ENCODE data around the gene RALGPS2.

Gene RALGPS2

GRCh38 chr1:178869119-178869697, 144.2 kb downstream of the RALGPS2 start:
- no peak for DNase-seq

- DNase-seq: no peak
Observed at GRCh38 chr1:178870221-178870620, 145.2 kb downstream of the RALGPS2 start.

DNA sequence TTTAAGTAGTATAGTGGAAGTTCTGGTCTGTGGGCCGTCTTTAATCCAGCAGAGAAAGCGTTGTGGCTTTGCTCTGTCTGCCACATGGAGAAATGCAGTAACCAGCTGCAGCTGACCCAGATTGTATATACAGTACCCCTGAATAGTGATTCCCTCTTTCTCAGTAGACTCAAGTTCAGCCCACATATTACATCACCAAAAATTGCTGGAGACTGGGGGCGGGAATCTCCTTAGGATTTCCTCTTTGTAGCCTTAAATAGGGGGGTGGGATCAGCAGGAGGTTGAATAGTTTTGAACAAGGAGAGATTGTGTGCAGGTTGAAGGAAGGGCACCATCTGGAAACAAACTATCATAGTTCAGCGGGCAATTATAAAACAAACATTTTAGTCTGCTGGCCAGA, 145.9 kb downstream of the RALGPS2 start, which contains the start of gene ANGPTL1:
TSS of gene ANGPTL1 (minus strand) at position 134 of the 400 bp plus-strand sequence. CDS start 5,301 bp downstream, outside the sequence.
- no peak for DNase-seq

DNA sequence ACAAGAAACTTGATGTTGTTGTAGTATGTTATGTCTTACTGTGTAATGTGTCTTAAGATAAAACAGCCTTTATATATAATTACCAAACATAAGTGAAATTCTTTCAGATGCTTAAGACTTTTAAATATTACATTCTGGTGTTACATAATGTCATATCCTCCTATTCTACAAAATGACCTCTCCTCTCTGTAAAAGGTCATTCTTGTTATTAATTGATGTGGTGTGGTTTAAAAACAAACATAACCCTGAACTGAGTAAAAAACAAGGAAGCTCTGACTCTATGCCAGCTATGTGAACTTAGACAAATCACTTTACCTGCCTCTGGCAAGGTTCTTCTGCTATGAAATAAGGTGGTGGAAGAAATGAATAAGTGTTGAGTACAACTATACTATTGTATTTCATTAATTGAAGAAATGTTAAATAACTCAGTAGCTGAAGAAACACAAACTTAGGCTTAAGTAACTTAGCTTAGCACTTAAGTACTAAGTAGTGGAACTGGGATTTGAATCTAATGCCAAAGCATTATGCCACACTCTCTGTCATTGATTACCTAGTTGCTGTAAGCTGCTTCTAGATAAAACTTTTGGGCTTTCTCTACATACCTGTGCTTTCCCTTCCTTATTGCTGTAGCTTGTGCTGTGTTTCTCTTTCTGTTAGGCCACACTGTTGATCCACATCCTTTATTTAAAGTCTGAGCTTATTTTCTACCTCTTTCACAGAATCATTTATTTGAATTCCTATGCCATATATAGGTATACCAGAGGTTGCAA, 146.7 kb downstream of the RALGPS2 start:
- no peak for DNase-seq

DNA sequence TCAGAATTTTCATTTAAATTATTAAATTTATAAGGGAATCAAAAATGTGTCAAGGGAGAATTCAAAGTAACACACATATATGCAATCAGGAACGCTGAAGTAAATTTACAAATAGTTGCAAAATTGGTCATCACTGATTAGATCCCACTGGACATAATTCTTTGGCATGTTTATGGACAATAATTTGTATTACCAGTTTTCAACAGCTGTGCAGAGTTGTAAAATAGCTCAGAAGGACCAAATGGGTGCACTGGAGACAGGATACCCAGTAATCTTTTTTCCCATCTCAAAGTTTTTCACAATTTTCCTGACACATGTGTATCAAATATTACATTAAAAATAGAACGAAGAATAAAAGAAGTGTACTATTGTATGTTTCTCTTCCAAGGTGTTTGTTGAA, 149.9 kb downstream of the RALGPS2 start:
- no peak for DNase-seq

- DNase-seq: no peak
Observed at GRCh38 chr1:178875936-178876335, 150.9 kb downstream of the RALGPS2 start.

DNA sequence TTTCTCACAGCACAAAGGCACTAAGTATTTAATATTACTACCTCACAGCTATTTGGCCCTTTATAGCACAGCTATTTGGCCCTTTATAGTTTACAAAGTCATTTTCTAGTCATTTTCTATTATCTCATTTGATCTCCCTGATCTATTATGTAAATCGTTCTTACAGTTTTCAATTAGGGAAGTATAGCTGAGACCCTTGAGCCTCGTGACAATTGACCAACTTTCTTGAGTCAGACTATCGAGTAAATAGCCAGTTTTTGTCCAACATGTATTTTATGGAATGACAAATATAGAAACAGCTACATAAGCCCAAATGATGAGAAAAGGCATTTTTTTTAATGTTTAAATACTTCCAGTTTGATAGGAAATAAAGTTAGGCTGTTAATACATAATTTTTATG, 152.9 kb downstream of the RALGPS2 start:
- DNase-seq: no peak

GRCh38 chr1:178881950-178882349, 156.9 kb downstream of the RALGPS2 start:
- no peak for DNase-seq

GRCh38 chr1:178885869-178886268, 160.8 kb downstream of the RALGPS2 start:
- no peak for DNase-seq

DNA sequence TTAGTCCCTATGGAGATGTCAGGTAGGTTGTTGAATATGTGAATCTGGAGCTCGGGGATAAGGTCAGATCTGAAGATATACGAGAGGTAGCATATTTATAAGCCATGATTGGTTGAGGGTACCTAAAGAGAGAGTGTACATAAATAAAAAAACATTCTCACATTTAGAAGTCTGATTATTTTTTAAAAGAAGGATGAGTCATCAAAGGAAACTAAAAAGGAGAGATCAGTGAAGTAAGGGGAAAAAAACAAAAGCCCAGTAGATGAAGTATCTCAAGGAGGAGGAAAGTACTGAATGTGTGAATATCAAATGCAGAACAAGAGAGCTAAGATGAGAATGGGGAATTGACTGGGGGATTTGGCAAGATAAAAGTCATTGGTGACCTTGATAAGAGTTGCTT, 161.5 kb downstream of the RALGPS2 start:
- DNase-seq: no peak

DNA sequence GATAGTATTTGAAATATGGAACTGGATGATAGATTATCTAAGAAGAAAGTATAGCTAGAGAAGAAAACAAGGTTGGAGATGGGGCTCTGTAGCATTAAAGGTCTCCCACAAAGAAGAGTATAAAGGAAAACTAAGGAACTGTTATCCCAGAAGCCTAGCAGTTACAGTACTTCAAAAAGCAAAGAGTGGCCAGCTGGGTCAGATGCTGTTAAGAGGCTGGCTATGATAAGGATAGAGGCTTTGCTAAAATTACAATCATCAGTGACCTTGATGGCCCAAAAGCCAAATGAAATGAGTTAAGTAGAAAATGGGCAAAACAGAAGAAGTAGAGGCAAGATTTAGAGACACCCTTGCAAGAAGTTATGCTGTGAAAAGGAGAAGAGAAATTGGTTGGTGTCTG, 170.9 kb downstream of the RALGPS2 start:
- DNase-seq: no peak

DNA sequence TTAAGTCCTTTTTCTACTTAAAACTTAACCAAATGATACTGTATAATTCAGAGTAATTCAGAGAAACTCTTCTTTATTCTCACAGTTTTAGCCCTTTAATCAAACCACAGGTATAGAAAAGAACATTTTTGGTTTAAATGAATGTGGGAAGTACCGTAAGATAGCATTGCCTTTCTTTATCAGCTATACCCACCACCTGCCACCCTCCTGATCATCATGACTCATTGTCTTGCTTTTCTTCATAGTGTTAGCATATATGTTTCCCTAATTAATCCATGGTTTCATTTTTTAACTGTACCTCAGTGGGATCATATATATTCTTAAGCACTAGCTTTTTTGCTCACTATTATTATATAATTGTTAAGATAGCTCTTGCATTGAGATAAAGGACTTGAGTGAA, 173.4 kb downstream of the RALGPS2 start:
- no peak for DNase-seq

- DNase-seq: no peak
Observed at GRCh38 chr1:178899402-178899801, 174.4 kb downstream of the RALGPS2 start.

- no peak for DNase-seq
Observed at GRCh38 chr1:178901482-178902125, 176.6 kb downstream of the RALGPS2 start.

DNA sequence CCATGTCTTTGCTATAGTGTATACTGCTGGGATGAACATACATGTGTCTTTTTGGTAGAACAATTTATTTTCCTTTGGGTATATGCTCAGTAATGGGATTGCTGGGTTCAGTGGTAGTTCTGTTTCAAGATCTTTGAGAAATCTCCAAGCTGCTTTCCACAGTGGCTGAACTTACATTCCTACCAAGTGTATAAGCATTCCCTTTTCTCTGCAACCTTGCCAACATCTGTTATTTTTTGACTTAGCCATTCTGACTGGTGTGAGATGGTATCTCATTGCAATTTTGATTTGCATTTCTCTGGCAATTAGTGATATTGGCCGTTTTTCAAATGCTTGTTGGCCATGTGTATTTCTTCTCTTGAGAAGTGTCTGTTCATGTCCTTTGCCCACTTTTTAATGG, 183.3 kb downstream of the RALGPS2 start:
- no peak for DNase-seq

DNA sequence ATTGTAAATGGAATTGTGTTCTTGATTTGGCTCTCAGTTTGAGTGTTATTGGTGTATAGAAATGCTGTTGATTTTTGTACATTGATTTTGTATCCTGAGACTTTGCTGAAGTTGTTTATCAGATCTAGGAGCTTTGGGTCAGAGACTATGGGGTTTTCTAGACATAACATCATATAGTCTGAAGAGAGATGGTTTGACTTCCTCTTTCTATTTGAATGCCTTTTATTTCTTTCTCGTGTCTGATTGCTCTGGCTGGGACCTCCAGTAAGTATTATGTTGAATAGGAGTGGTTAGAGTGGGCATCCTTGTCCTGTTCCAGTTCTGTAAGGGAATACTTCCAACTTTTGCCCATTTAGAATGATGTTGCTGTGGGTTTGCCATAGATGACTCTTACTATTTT, 185.0 kb downstream of the RALGPS2 start:
- no peak for DNase-seq

- no peak for DNase-seq
Observed at GRCh38 chr1:178912597-178912996, 187.6 kb downstream of the RALGPS2 start.

DNA sequence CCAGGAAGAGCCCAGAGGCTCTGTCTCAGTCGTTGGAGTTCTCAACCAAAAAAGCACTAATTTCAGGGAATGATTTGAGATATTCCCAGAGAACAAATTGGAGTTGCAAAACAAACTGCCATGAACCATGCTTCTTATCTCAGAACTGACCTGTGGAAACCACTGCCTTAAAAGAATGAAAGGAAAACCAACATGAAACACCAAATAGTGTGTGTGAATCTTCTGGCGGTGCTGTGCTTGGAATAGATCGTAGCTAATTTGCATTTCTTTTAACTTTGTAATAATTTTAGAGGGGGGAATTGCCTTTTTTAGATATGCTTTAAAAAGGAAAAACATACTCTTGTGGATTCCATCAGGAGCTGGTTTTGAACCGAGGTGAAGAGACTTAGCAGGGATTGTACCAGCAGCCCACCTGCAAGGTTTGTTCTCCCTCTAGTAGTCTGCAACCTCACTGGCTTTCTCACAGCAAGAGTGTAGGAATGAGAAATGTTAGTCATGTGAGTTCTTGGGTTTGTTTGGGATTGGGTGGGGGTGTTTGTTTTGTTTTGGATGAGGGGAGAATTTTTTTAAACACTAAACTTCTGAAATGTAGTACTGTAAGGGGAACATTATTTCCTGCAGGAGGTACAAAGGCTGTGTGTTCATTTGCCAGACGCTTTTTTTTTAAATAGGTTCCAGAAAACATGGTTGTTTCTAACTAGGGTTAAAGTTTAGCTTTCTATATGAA, 191.6 kb downstream of the RALGPS2 start:
- no peak for DNase-seq

- DNase-seq: no peak
Observed at GRCh38 chr1:178918308-178918707, 193.3 kb downstream of the RALGPS2 start.

GRCh38 chr1:178918955-178919354, 193.9 kb downstream of the RALGPS2 start:
- no peak for DNase-seq

DNA sequence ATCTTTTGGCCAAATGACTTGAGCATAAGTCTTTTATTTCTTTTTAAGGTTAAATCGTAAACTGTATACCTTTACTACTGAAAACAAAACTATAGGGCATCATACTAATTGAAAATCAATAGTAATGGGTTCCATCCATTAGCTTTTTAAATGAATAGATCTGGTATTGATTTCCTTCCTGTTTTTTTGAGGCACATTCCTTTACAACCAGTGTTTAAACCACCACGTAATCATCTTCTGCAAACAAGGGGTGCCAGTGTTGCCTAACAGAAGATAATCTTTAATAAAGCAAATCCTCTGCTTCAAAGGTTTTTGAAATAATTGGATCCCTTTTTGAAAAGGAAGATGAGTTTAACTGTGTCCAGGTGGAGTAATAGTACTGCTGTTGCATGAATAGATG, 194.5 kb downstream of the RALGPS2 start:
- DNase-seq: no peak

DNA sequence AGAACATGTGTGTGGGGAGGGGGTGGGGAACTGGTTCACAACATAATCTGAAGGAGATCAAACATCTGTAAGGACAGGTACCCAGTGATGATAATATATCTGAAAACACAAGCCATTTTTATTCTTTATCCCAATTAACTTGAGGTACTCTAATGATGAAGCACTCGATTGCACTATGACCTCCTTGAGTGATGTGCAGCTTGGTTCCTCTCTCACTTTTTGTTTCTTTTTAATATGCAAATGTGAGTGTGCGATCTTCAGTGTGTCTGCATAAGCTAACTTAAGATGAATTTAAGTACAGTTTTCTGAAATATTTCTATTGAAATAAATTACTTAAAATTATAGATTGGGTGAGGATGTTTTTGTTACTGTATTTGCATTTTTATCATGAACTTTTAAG, 196.5 kb downstream of the RALGPS2 start:
- DNase-seq: no peak

GRCh38 chr1:178923512-178923911, 198.5 kb downstream of the RALGPS2 start:
- DNase-seq: no peak

GRCh38 chr1:178926046-178926445, 201.0 kb downstream of the RALGPS2 start:
- no peak for DNase-seq

Data from activated CD8-positive, alpha-beta memory T cell treated with anti-CD3 and anti-CD28 coated beads for 24 hours (primary cell).